T-cell (primary cell): ENCODE results near the gene CC2D2A. TPM values are rescaled to one million over a fixed set of nuclear protein-coding genes. Genes with fewer than 3 reads are reported as not detected.

ENCODE experiments used
- ATAC-seq, 4 experiments: fragments of 200-7000 bp in 3 of 4; fragments of 150-1000 bp in 1 of 4; cut with Tn5 transposase; replicated peaks in 1 of 4; 1 replicate in 3 of 4; 2 replicates in 1 of 4; pipeline ENCODE4 v1.10.0; 2021; ENCODE audit warnings: moderate library complexity in 3 of 4, mild to moderate bottlenecking in 2 of 4, moderate number of reproducible peaks in 1 of 4
- CTCF ChIA-PET, 2 donors: fragments of 300-600 bp; sonication (Branson Sonifier 250); formaldehyde crosslinking; loops; one replicate each; lab custom pipeline; 2022; ENCODE audit warnings: antibody characterized with exemption in 2 of 2; lab: Charles Lee
- POLR2A ChIA-PET, 2 donors: fragments of 300-600 bp; sonication (Branson Sonifier 250); formaldehyde crosslinking; loops; one replicate each; lab custom pipeline; 2022; ENCODE audit warnings: antibody characterized with exemption in 2 of 2; lab: Charles Lee
- DNase-seq, 35 experiments: peaks; one replicate each; pipeline versions ENCODE4 v3.0.0 to v3.0.0-alpha.2; 2013 to 2023
- H3K27ac ChIP-seq: one replicate; pipeline ENCODE4 v1.5.1; 2013; ENCODE audit warnings: low read length
- H3K27me3 ChIP-seq, 2 experiments: replicated peaks in 1 of 2; 1 replicate in 1 of 2; 2 replicates in 1 of 2; pipeline versions ENCODE4 v1.6.1 to v1.7.0; 2013; ENCODE audit warnings: low read length in 1 of 2, mixed read lengths in 1 of 2; ENCODE audit not compliant: control insufficient read depth in 2 of 2, insufficient read depth in 2 of 2; ENCODE audit errors: extremely low read depth in 1 of 2
- H3K36me3 ChIP-seq, 2 donors: 1 replicate in 1 of 2; 2 replicates in 1 of 2; pipeline versions ENCODE4 v1.6.1 to v1.7.0; 2013; ENCODE audit warnings: low read length in 1 of 2; ENCODE audit not compliant: control insufficient read depth in 2 of 2, insufficient read depth in 1 of 2; ENCODE audit errors: extremely low read depth in 1 of 2
- H3K4me1 ChIP-seq, 2 experiments: 1 replicate in 1 of 2; 2 replicates in 1 of 2; pipeline versions ENCODE4 v1.6.1 to v1.7.0; 2013; ENCODE audit warnings: low read length in 2 of 2, mixed read lengths in 1 of 2; ENCODE audit not compliant: insufficient read depth in 2 of 2, control insufficient read depth in 1 of 2; ENCODE audit errors: extremely low read depth in 1 of 2
- H3K4me3 ChIP-seq, 2 donors: 1 replicate in 1 of 2; 2 replicates in 1 of 2; pipeline versions ENCODE4 v1.5.1 to v1.7.0; 2013; ENCODE audit warnings: mild to moderate bottlenecking in 2 of 2, low read length in 1 of 2, moderate library complexity in 1 of 2; ENCODE audit not compliant: control insufficient read depth in 1 of 2; ENCODE audit errors: extremely low read depth in 1 of 2
- H3K9me3 ChIP-seq: 2 replicates; pipeline ENCODE4 v1.7.0; 2013
- H3K27ac Mint-ChIP-seq, 2 donors: one replicate each; pipeline ENCODE4 v1.8.0; 2020 to 2021; ENCODE audit warnings: mild to moderate bottlenecking in 2 of 2, mixed read lengths in 2 of 2
- H3K27me3 Mint-ChIP-seq, 2 donors: one replicate each; pipeline ENCODE4 v1.8.0; 2021 to 2022; ENCODE audit warnings: mixed read lengths in 2 of 2
- H3K36me3 Mint-ChIP-seq: one replicate; pipeline ENCODE4 v1.8.0; 2021; ENCODE audit warnings: mixed read lengths
- H3K4me1 Mint-ChIP-seq, 3 donors: one replicate each; pipeline ENCODE4 v1.8.0; 2020 to 2022; ENCODE audit warnings: mixed read lengths in 3 of 3, mild to moderate bottlenecking in 1 of 3
- H3K4me3 Mint-ChIP-seq, 3 donors: one replicate each; pipeline ENCODE4 v1.8.0; 2020 to 2022; ENCODE audit warnings: mild to moderate bottlenecking in 3 of 3, mixed read lengths in 3 of 3, moderate library complexity in 3 of 3
- H3K9me3 Mint-ChIP-seq, 3 donors: one replicate each; pipeline ENCODE4 v1.8.0; 2020 to 2022; ENCODE audit warnings: mixed read lengths in 3 of 3
- WGBS: methylation state at CpG from one replicate; pipeline ENCODE4 v1.1.5; 2013; ENCODE audit warnings: missing lambda C conversion rate; ENCODE audit not compliant: insufficient coverage; 5-methylcytosine and 5-hydroxymethylcytosine counted together
- total RNA-seq, 35 experiments: library from RNA in 6 of 35; stranded (reverse) in 6 of 35; fragments of 120-200 nt in 1 of 35; gene quantifications; one replicate each; pipeline versions ENCODE4 v1.2.1 to v1.2.4 and lab custom pipeline; 2013 to 2026

Gene CC2D2A
- total RNA-seq, 5 donors from 2014 or later (not counting 1 experiment from before 2014, with no cell fraction given) = 0.16 to 1.1 (median 0.40) TPM

- no peaks in the 10 kb centered on the region for H3K27me3 Mint-ChIP-seq
- 100% methylated on average over 1 of the region's 6 CpGs for WGBS
- Histone ChIP-seq H3K4me1 (no peaks in the 10 kb centered on the region), H3K27me3 (no peaks in the 10 kb centered on the region), H3K9me3 (no peaks in the 10 kb centered on the region), H3K36me3 (peaks cover 5 to 48% of the 10 kb centered on the region in 2 donors), H3K27ac (no peak overlapping the region), H3K4me3 (no peak overlapping the region)
- H3K27ac Mint-ChIP-seq = no peak overlapping the region
- ChIA-PET POLR2A (interaction anchor here in 1 of 2 donors (1.0 kb wide), 1 partner anchor 40 kb away, joined by 7 read pairs; no protein-coding TSS in a partner anchor), CTCF (no interaction called here)
- no peak for DNase-seq
- H3K4me3 Mint-ChIP-seq = no peak overlapping the region
- peaks cover 39% of the 10 kb centered on the region for H3K36me3 Mint-ChIP-seq
- peaks cover 11 to 14% (median 14%) of the 10 kb centered on the region in 3 donors for H3K4me1 Mint-ChIP-seq
- no peak for ATAC-seq
- H3K9me3 Mint-ChIP-seq = no peaks in the 10 kb centered on the region
These were observed 168.7 kb downstream of the CC2D2A start for GRCh38 chr4:15638418-15638817.

- no peaks in the 10 kb centered on the region for H3K27me3 Mint-ChIP-seq
- ATAC-seq = no peak
- H3K36me3 Mint-ChIP-seq = peaks cover 7% of the 10 kb centered on the region
- no peaks in the 10 kb centered on the region for H3K36me3 ChIP-seq
- no peaks in the 10 kb centered on the region for H3K9me3 ChIP-seq
- no peak overlapping the region for H3K4me3 ChIP-seq
- CTCF ChIA-PET = interaction anchor here in 1 of 2 donors (0.8 kb wide), 1 partner anchor 11 kb away, joined by 4 read pairs; no protein-coding TSS in a partner anchor
- H3K4me1 Mint-ChIP-seq = peaks cover 73 to 80% (median 74%) of the 10 kb centered on the region in 3 donors
- POLR2A ChIA-PET = no interaction called here
- peaks cover 8 to 34% of the 10 kb centered on the region in 2 experiments for H3K4me1 ChIP-seq
- H3K9me3 Mint-ChIP-seq = no peaks in the 10 kb centered on the region
- no peak overlapping the region for H3K27ac Mint-ChIP-seq
- WGBS = no CpG with 5 or more reads among the region's 2 CpGs
- DNase-seq = no peak
- H3K27me3 ChIP-seq = no peaks in the 10 kb centered on the region
- no peak overlapping the region for H3K27ac ChIP-seq
- peak overlapping the region in 1 of 3 donors; percentile 24 for H3K4me3 Mint-ChIP-seq
These were observed 178.9 kb downstream of the CC2D2A start for GRCh38 chr4:15648600-15648999.

DNA sequence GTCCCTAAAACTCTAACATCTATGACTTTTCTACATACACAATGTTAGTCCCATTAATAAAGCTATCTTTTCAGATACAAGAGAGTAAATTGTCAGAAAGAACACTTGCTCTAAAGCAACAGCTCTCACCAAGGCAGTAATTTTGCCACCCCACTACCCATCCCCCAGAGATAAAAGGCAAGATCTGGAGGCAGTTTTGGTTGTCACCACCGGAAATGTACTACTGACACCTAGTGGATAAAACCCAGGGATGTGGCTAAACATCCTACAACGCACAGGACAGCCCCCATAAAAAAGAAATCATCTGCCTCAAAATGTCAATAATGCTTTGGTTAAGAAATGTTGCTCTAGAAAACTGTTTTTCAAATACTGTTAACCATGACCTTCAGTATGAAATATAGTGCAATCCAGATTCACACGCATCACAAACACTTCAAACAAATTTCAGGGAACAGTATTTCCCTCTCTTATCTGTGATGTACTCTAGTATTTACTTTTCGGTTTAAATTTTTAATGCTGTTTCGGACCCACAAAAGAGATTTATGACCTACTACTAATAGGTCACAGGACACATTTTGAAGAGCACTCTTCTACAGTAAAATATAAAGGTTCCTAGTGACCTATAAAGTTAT is 180.3 kb downstream of the CC2D2A start:
- no peak overlapping the region for H3K27ac ChIP-seq
- peak in 32 of 35 experiments; percentile 26 to 87 (median 58) for DNase-seq
- H3K4me3 ChIP-seq = no peak overlapping the region
- H3K9me3 Mint-ChIP-seq = no peaks in the 10 kb centered on the region
- H3K4me1 ChIP-seq = peaks cover 17 to 38% of the 10 kb centered on the region in 2 experiments
- H3K27me3 Mint-ChIP-seq = no peaks in the 10 kb centered on the region
- peaks cover 73 to 77% (median 76%) of the 10 kb centered on the region in 3 donors for H3K4me1 Mint-ChIP-seq
- peak overlapping the region; percentile 7 to 52 (median 52) for H3K4me3 Mint-ChIP-seq
- H3K36me3 Mint-ChIP-seq = no peaks in the 10 kb centered on the region
- ChIA-PET CTCF (interaction anchor here (0.6 to 0.9 kb wide), 4 partner anchors 10 to 180 kb away, joined by 3 to 4 read pairs (median 4); partner anchors contain the start of gene CC2D2A (in 1 of the 2)), POLR2A (no interaction called here)
- H3K27me3 ChIP-seq = no peaks in the 10 kb centered on the region
- WGBS = no CpG with 5 or more reads among the region's 5 CpGs
- H3K9me3 ChIP-seq = no peaks in the 10 kb centered on the region
- peak overlapping the region; percentile 47 to 73 for H3K27ac Mint-ChIP-seq
- H3K36me3 ChIP-seq = no peaks in the 10 kb centered on the region
- peak; percentile 61 to 76 (median 66) for ATAC-seq

Other genes starting within 250 kb of the CC2D2A start
- not detected for gene C1QTNF7, start 41.8 kb upstream of the CC2D2A start, total RNA-seq
- 10 to 100 TPM; 40.2 to 64.6 (median 45.0) TPM for gene FBXL5, start 185.5 kb downstream of the CC2D2A start, total RNA-seq
- gene FAM200B, start 211.9 kb downstream of the CC2D2A start, total RNA-seq = 10 to 100 TPM; 19.1 to 29.4 (median 20.7) TPM
- under 1 TPM in 4 of 5 donors, not detected in 1; 0.28 to 0.55 (median 0.46) TPM for gene BST1, start 233.2 kb downstream of the CC2D2A start, total RNA-seq